ENCODE measurements around the gene SHE.

The SHE gene

DNA sequence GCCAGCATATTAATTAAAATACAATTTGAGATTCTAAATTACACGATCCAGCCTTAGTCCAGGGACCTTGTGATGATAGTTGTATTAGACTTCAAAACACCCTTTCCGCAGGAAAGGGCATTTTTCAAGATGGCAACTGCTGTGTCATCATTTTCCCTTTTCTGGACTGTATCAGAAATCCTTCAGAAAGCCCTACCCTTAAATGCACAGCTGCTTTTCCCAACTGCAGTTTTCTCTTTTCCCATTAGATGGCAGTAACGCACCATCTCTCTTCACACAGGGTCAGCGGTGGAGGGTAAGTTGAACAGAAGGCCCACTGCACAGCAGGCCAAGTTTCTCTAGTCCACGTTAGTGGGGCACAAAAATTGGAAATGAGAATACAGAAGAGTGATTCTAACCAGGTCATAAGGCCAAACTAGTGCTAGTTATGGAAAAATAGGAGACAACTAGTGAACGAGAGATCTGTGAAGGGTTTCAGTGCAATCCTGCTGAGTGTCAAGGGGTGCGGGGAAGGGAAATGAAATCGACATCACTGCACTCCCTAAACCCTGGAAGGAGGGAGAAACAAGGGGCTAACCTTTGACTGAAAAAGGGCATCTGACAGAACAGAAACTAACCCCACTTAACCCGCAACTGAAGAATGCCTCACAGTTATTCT is 22.3 kb downstream of the SHE start:
- peak; percentile 65 for DNase-seq (ENCODE audit: low read depth)

DNA sequence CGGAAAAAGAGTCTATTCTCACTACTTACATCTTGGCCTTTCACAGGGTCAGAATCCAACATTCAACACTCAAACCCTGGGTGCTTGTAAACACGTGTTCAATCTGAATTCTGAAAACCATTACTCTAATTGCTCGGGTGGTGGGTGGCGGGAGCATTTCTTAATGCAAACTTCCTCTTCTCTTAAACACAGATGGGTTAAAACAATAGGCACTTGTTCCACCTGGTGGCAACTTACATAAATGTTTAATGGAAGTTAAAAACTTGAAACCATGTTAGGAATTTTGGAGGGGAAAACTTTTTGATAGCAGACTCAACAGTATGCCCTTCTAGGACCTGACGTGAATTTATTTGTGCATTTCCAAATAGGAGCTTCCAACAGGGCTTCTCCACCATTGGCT is 23.6 kb downstream of the SHE start:
- DNase-seq (ENCODE audit: low read depth): no peak

DNA sequence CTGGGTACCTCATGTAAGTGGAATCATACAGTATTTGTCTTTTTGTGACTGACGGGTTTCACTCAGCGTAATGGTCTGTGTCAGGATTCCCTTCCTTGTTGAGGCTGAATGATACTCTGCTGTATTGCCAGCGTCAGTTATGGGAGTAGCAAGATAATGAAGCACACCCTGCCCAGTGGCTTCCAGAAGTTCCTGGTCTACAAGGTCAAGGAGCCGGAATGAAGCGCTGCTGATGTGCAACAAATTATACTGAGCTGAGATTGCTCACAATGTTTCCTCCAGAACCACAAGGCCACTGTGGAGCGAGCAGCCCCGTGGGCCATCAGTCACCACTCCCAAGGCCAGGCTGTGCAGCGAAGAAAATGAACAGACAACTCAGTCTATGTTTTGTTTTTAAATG is 24.2 kb downstream of the SHE start:
- DNase-seq (ENCODE audit: low read depth): no peak

- DNase-seq (ENCODE audit: low read depth): no peak
Observed at GRCh38 chr1:154476791-154477190, 25.4 kb downstream of the SHE start.

DNA sequence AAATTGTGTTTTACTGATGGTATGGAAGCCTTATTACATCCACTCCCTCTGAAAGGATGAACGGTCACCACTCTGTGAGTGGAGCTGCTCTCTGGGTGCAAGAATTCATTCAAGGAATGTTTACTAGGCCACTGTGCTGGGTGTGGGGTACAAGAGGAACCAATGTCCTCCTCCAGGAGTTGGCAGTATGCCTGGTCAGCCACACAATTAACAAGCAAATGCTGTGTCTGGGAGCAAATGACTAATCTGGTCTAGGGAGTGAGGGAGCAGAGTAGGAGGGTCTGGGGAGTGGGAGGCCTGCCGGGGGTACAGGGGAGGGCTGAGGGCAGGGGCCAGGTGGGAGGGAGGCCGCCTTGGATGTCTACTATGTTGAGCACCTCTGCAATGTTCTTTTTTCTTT is 27.4 kb downstream of the SHE start:
- no peak for DNase-seq (ENCODE audit: low read depth)

- DNase-seq (ENCODE audit: low read depth): no peak
Observed at GRCh38 chr1:154471304-154471703, 30.9 kb downstream of the SHE start.

DNA sequence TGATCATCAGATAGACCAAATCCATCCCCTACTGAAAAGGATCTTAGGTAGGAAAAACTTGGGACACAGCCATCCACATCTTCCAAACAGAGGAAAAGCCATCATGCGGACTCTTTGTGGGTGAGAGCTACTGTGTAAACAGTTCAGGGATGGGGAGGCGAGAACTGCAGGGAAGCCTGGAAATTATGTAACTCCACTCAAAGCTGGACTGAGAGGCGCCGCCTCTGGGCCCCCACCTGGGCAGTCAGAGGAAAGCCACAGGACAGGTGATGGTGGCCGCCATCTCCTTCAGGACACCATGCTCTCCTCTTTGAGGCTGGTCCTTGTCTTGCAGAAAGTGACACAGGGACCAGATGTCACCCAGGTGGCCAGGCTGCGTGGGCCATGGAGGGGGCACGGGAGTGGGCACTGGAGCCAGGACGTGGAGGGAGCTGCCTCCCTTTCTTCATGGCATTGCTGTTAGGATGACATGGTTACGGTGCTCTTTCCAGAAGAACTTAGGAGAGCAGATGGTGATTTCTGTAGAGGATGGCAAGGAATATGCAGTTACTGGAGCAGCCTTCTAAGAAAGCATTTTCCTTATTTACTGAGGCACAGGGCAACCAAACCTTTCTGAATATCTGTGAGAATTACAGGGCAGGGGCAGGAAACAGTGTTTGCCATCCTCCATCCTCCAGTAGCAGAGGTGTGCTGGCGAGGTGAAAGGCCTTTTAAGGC is 32.2 kb downstream of the SHE start:
- no peak for DNase-seq (ENCODE audit: low read depth)

DNA sequence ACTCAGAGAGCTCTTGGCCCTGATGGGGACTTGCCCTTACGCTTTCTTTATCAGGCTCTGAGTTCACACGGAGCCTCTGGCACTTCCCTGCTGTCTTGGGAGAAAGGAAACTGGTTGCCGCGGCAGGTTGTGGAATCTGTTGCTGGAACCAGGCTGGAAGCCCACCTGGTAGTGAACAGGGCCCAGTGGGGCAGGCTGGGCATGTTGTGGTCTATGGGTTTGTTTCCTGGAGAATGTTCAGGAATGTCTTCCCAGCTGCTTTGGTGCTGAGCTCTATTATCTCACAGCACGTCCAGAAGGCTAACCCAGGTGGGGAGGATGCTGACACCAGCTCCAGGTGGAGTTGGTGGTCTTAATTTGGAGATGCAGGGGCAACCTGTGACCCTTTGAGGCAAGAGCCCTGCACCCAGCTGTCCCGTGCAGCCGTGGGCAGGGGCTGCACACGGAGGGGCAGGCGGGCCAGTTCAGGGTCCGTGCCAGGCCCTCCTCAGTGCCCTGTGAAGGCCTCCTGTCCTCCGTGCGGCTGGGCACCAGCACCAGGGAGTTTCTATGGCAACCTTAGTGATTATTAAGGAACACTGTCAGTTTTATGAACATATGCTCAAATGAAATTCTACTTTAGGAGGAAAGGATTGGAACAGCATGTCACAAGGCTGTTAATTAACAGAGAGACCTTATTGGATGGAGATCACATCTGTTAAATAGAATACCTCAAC is 33.5 kb downstream of the SHE start:
- no peak for DNase-seq (ENCODE audit: low read depth)

DNA sequence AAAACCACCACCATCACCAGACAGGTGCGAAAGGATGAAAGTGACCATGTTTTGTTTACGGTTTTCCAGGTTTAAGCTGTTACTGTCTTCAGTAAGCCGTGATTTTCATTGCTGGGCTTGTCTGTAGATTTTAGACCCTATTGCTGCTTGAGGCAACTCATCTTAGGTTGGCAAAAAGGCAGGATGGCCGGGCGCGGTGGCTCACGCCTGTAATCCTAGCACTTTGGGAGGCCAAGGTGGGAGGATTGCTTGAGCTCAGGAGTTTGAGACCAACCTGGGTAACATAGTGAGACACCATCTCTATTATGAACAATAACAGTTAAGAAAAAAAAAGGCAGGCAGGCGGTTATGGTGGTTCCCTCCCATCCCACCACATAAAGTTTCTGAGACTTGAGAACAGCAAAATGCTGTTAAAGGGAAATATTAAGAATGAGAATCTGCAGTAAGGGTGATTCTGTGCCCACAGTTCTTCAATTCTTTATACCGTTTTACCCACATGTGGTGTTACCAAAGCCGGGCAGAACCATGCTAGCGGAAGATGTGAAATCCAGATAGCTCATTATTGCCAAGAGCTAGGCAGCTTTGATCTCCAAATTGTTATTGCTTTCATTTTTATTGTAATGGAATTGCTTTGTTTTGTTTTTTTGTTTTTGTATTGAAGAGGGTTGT is 34.6 kb downstream of the SHE start:
- no peak for DNase-seq (ENCODE audit: low read depth)

DNA sequence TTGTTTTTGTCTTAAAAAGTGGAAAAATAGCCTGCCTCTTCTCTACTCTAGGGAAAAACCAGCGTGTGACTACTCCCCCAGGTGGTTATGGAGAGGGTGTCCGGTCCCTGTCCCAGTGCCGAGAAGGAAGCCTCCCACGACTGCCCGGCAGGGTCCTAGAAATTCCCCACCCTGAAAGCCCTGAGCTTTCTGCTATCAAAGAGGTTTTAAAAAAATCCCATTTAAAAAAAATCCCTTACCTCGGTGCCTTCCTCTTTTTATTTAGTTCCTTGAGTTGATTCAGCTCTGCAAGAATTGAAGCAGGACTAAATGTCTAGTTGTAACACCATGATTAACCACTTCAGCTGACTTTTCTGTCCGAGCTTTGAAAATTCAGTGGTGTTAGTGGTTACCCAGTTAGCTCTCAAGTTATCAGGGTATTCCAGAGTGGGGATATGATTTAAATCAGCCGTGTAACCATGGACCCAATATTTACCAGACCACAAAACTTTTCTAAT is 35.2 kb downstream of the SHE start:
- no peak for DNase-seq (ENCODE audit: low read depth)

DNA sequence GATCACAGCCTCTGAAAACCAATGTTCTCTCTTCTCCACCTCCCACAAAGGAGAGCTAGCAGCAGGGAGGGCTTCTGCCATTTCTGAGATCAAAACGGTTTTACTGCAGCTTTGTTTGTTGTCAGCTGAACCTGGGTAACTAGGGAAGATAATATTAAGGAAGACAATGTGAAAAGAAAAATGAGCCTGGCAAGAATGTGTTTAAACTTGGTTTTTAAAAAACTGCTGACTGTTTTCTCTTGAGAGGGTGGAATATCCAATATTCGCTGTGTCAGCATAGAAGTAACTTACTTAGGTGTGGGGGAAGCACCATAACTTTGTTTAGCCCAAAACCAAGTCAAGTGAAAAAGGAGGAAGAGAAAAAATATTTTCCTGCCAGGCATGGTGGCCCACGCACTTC is 36.0 kb downstream of the SHE start:
- no peak for DNase-seq (ENCODE audit: low read depth)

DNA sequence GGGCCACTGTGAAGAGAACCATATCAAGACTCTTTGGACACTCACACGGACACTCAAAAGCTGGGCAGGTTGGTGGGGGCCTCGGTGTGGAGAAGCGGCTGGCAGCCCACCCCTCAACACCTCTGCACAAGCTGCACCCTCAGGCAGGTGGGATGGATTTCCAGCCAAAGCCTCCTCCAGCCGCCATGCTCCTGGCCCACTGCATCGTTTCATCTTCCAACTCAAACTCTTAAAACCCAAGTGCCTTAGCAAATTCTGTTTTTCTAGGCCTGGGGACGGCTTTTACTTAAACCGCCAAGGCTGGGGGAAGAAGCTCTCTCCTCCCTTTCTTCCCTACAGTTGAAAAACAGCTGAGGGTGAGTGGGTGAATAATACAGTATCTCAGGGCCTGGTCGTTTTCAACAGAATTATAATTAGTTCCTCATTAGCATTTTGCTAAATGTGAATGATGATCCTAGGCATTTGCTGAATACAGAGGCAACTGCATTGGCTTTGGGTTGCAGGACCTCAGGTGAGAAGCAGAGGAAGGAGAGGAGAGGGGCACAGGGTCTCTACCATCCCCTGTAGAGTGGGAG is 36.5 kb downstream of the SHE start:
- no peak for DNase-seq (ENCODE audit: low read depth)

DNA sequence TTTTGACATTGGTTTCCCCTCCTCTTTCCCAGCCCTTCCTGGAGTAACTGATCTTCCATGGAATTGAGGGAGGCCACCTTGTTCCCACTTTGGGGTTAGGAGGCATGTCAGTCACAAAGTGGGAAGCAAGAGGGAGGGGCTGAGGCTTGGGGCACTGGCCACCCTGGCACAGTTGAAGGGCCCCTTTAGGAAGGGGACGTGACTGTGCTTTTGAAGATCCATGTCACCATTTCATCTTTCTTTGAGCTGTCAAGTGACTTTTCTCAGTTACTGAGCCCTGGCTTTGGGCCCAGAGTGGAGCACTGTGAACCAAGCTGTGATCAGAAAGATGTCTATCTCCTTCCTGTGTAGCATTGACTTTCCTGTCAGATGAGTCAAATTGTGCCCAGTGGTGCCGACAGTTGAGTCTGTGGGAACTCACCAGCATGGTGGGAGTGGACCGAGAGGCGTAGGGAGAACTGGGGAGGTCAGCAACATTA is 38.7 kb downstream of the SHE start:
- peak; percentile 49 for DNase-seq (ENCODE audit: low read depth)

- no peak for DNase-seq (ENCODE audit: low read depth)
Observed at GRCh38 chr1:154460695-154461260, 41.4 kb downstream of the SHE start.

GRCh38 chr1:154459080-154459479 is 43.1 kb downstream of the SHE start:
- no peak for DNase-seq (ENCODE audit: low read depth)

DNA sequence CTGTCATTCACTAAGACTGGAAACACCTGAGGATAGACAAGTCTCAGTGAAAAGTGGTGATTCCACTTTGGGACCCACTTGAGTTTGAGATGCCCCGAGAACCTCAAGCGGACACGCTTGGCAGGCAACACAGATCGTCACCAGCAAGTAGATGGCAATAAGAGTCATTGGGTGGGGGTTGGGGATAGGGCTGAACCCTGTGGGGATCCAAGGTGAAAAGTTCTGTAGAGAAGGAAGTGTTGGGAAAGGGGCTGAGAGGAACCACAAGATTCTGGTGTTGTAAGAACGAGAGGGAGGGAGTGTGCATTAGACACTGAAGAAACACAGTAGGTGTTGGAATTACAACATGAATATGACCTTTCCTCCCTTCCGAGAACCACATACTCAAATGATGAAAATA is 45.6 kb downstream of the SHE start:
- no peak for DNase-seq (ENCODE audit: low read depth)

DNA sequence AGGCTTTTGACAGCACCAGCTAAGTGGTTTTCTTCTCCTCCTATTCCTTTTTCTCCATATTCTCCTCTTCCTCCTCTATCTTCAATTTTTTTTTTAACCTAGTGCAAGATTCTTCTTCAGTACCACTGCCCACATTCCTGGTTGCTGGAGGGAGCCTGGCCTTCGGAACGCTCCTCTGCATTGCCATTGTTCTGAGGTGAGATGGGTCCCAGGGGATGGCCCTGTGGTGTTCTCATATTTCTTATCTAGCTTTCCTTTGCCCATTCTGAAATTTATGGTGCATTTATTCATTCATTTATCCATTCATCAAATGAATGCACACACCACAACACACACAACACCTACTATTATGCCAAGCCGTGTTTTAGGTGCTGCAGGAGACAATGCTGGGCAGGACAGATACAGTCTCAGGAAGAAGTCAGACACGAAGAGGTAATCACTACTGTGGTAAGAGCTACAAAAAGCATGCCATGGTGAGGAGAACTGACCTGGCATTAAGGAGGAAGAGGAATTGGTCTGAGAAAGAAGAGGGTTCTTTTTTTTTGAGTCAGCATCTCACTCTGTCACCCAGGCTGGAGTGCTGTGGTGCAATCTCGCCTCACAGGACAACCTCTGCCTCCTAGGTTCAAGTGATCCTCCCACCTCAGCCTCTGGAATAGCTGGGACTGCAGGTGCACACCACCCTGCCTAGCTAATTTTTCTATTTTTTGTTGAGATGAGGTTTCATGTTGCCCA is 47.7 kb downstream of the SHE start:
- no peak for DNase-seq (ENCODE audit: low read depth)

- DNase-seq (ENCODE audit: low read depth): no peak
Observed at GRCh38 chr1:154453574-154454352, 48.4 kb downstream of the SHE start.

DNA sequence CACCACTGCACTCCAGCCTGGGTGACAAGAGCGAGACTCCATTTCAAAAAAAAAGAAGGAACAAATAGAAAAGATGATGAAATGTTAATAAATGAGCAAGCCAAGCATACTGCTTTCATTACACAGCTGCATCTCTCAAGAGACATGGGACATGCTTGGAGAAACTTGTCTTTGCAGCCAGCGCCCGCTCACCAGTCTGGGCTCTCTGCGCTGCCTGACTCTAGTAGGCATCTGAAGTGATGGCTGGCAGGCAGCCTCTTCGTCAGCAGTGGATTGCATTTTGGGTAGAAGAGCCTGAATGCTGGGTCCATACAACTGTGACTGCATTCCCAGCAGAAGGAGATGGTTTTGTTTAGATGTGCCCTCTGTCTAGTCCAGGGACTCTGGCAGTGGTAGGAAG is 49.1 kb downstream of the SHE start:
- DNase-seq (ENCODE audit: low read depth): no peak

DNA sequence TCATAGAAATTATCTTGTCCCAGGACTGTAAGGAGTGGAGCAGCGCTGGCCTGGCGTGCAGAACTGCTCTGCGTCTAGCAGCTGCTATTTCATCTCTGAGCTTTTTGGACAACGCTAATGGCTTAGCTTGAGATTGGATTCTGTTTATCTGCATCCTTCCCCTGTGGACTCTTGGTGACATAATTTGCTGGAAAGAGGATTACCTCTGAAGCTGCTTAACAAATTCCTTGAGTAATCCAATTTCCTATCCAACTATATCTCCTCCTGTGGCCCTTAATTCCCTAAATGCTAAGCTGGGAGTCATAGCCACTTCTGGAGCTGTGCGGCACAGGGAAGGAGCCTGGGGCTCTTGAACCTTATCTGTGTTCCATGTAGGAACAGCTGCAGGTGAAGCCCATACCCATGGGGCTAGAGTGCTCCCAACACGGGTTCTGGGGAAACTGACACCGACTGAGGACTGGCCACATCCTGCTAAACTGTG is 53.8 kb downstream of the SHE start:
- DNase-seq (ENCODE audit: low read depth): no peak

Measured in activated T-cell treated with anti-CD3 and anti-CD28 coated beads for 24 hours (primary cell).